C1 segment of cervical spinal cord (tissue), 14 donors: ENCODE results near the gene SDHAF1.
"Not testable (repeated sequence)": the region's sequence is repeated elsewhere in the genome, so short reads cannot be mapped to it uniquely, and the experiment has no call there.

Experiments used
- DNase-seq, 14 donors: peaks; one replicate each; lab custom pipeline; 2025; lab: John Stamatoyannopoulos, UW

Gene SDHAF1

GRCh38 chr19:35995048-35995993 is at the start of gene SDHAF1:
TSS of gene SDHAF1 (plus strand) at chr19:35995188. CDS start at chr19:35995275, 87 bp downstream.
- peak; percentile 25 to 94 (median 90) for DNase-seq

- no peak for DNase-seq
Observed at GRCh38 chr19:35946203-35946602, 48.8 kb upstream of the SDHAF1 start.

GRCh38 chr19:35949131-35949530 is 45.9 kb upstream of the SDHAF1 start:
- no peak for DNase-seq

GRCh38 chr19:35955881-35956634 is 38.9 kb upstream of the SDHAF1 start:
- no peak for DNase-seq

- not testable (repeated sequence) for DNase-seq
Observed at GRCh38 chr19:35957411-35957810, 37.6 kb upstream of the SDHAF1 start.

- DNase-seq = no peak
Observed at GRCh38 chr19:35958660-35959039, 36.3 kb upstream of the SDHAF1 start.

GRCh38 chr19:35959040-35959967 is 35.7 kb upstream of the SDHAF1 start:
- peak in 2 of 14 donors; percentile 14 to 17 for DNase-seq

GRCh38 chr19:35959968-35960320 is 35.0 kb upstream of the SDHAF1 start:
- DNase-seq = no peak

- DNase-seq = no peak
Observed at GRCh38 chr19:35960432-35960972, 34.5 kb upstream of the SDHAF1 start.

GRCh38 chr19:35963514-35963913 is 31.5 kb upstream of the SDHAF1 start:
- peak in 1 of 14 donors; percentile 3 for DNase-seq

GRCh38 chr19:35966771-35967170 is 28.2 kb upstream of the SDHAF1 start:
- DNase-seq = no peak

- no peak for DNase-seq
Observed at GRCh38 chr19:35973487-35973886, 21.5 kb upstream of the SDHAF1 start.

- no peak for DNase-seq
Observed at GRCh38 chr19:35975608-35976214, 19.3 kb upstream of the SDHAF1 start.

GRCh38 chr19:35977446-35978222 is 17.4 kb upstream of the SDHAF1 start:
- DNase-seq = peak in 1 of 14 donors; percentile 54

- DNase-seq = peak in 1 of 14 donors; percentile 55
Observed at GRCh38 chr19:35978271-35978670, 16.7 kb upstream of the SDHAF1 start.

- peak in 1 of 14 donors; percentile 68 for DNase-seq
Observed at GRCh38 chr19:35978832-35979365, 16.1 kb upstream of the SDHAF1 start.

- not testable (repeated sequence) for DNase-seq
Observed at GRCh38 chr19:35980997-35981396, 14.0 kb upstream of the SDHAF1 start.

GRCh38 chr19:35983177-35983576 is 11.8 kb upstream of the SDHAF1 start:
- DNase-seq = no peak

GRCh38 chr19:35986111-35986510 is 8.9 kb upstream of the SDHAF1 start:
- DNase-seq = peak in 1 of 14 donors; percentile 71
